Trophoblast cell (in vitro differentiated cells and primary cell): ENCODE results near the gene UVRAG.
"Not testable (repeated sequence)": the region's sequence is repeated elsewhere in the genome, so short reads cannot be mapped to it uniquely, and the experiment has no call there.

Source experiments
- DNase-seq, 2 donors: peaks; one replicate each; pipeline ENCODE4 v3.0.0-alpha.2; 2016
- H2AFZ ChIP-seq: 2 replicates; pipeline ENCODE4 v1.6.1; 2013; ENCODE audit warnings: low read length, moderate library complexity, mild to moderate bottlenecking; ENCODE audit not compliant: insufficient read depth, poor library complexity
- H2AK5ac ChIP-seq: 2 replicates; pipeline ENCODE4 v1.6.1; 2013; ENCODE audit warnings: mild to moderate bottlenecking, low read length
- H2BK120ac ChIP-seq: 2 replicates; pipeline ENCODE4 v1.6.1; 2013; ENCODE audit warnings: low read length, mild to moderate bottlenecking, moderate library complexity; ENCODE audit not compliant: insufficient read depth, poor library complexity
- H2BK12ac ChIP-seq: 2 replicates; pipeline ENCODE4 v1.6.1; 2013; ENCODE audit warnings: mild to moderate bottlenecking, low read length, moderate library complexity
- H2BK5ac ChIP-seq: 2 replicates; pipeline ENCODE4 v1.6.1; 2013; ENCODE audit warnings: low read length, low read depth, moderate library complexity, mild to moderate bottlenecking; ENCODE audit not compliant: poor library complexity
- H3K14ac ChIP-seq: 2 replicates; pipeline ENCODE4 v1.6.1; 2013; ENCODE audit warnings: mild to moderate bottlenecking, low read length
- H3K18ac ChIP-seq: 2 replicates; pipeline ENCODE4 v1.6.1; 2013; ENCODE audit warnings: mild to moderate bottlenecking, low read length
- H3K23ac ChIP-seq: 2 replicates; pipeline ENCODE4 v1.6.1; 2013; ENCODE audit warnings: low read length
- H3K27ac ChIP-seq: 2 replicates; pipeline ENCODE4 v1.5.1; 2013; ENCODE audit warnings: low read depth, mild to moderate bottlenecking, inconsistent platforms, low read length, moderate library complexity
- H3K27me3 ChIP-seq: 2 replicates; pipeline ENCODE4 v1.6.1; 2013; ENCODE audit warnings: inconsistent platforms, mild to moderate bottlenecking, low read length, moderate library complexity; ENCODE audit not compliant: insufficient read depth
- H3K36me3 ChIP-seq, 2 experiments: 1 replicate in 1 of 2; 2 replicates in 1 of 2; pipeline ENCODE4 v1.6.1; 2013; ENCODE audit warnings: low read length in 2 of 2, mild to moderate bottlenecking in 2 of 2, moderate library complexity in 1 of 2; ENCODE audit not compliant: insufficient read depth in 2 of 2, control insufficient read depth in 1 of 2
- H3K4ac ChIP-seq: 2 replicates; pipeline ENCODE4 v1.6.1; 2013; ENCODE audit warnings: low read depth, mild to moderate bottlenecking, low read length, moderate library complexity
- H3K4me1 ChIP-seq, 2 experiments: 1 replicate in 1 of 2; 2 replicates in 1 of 2; pipeline ENCODE4 v1.6.1; 2013; ENCODE audit warnings: low read length in 2 of 2, mild to moderate bottlenecking in 2 of 2, moderate library complexity in 1 of 2; ENCODE audit not compliant: insufficient read depth in 2 of 2, control insufficient read depth in 1 of 2
- H3K4me2 ChIP-seq: 2 replicates; pipeline ENCODE4 v1.6.1; 2013; ENCODE audit warnings: inconsistent platforms, mild to moderate bottlenecking, low read length, moderate library complexity
- H3K4me3 ChIP-seq: 2 replicates; pipeline ENCODE4 v1.5.1; 2013; ENCODE audit warnings: mild to moderate bottlenecking, low read depth, low read length, inconsistent platforms
- H3K79me1 ChIP-seq: one replicate; pipeline ENCODE4 v1.6.1; 2013; ENCODE audit warnings: low read length
- H3K79me2 ChIP-seq: 2 replicates; pipeline ENCODE4 v1.6.1; 2013; ENCODE audit warnings: low read length, mild to moderate bottlenecking; ENCODE audit not compliant: control insufficient read depth, insufficient read depth, poor library complexity
- H3K9ac ChIP-seq: 2 replicates; pipeline ENCODE4 v1.6.1; 2013; ENCODE audit warnings: mild to moderate bottlenecking, low read length
- H3K9me3 ChIP-seq: 2 replicates; pipeline ENCODE4 v1.6.1; 2013; ENCODE audit warnings: low read depth, mild to moderate bottlenecking, control low read depth, inconsistent platforms, low read length; ENCODE audit not compliant: insufficient read depth
- H4K12ac ChIP-seq: 2 replicates; pipeline ENCODE4 v1.6.1; 2013; ENCODE audit warnings: low read depth, mild to moderate bottlenecking, low read length, moderate library complexity
- H4K8ac ChIP-seq: 2 replicates; pipeline ENCODE4 v1.6.1; 2013; ENCODE audit warnings: low read depth, mild to moderate bottlenecking, low read length, moderate library complexity
- H4K91ac ChIP-seq: one replicate; pipeline ENCODE4 v1.6.1; 2013; ENCODE audit warnings: low read depth, mild to moderate bottlenecking, low read length, moderate library complexity
- WGBS: extraction: QIAGEN DNeasy Blood & Tissue Kit; methylation state at CpG from one replicate; pipeline ENCODE4 v1.1.7; 2013; ENCODE audit warnings: missing lambda C conversion rate; ENCODE audit not compliant: insufficient read length, insufficient coverage; ENCODE audit errors: extremely low coverage; 5-methylcytosine and 5-hydroxymethylcytosine counted together

UVRAG gene

DNA sequence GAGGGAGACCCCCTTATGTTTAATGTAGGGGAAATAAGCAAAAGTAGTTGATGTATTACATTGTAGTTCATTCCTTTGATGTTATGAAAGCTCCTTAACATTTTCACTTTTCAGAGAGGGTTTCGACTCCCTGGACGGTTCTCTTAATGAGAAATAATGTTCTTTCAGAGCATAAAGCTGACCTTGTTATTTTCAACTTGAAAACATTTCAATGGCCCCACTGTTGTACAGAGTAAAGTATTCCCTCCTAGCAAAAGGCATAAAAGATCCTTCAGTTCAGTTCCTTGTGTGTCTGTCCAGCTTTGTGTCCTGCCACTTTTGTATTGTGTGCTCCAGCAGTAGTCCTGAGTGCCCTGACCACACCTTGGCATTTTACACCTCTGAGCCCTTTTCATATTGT is 63.9 kb downstream of the UVRAG start:
- Histone ChIP-seq H3K79me1 (no peaks in the 10 kb centered on the region), H3K18ac (no peak overlapping the region), H4K91ac (no peak overlapping the region), H3K27ac (no peak overlapping the region), H3K14ac (no peak overlapping the region), H3K23ac (no peak overlapping the region), H3K9me3 (no peaks in the 10 kb centered on the region), H3K27me3 (no peaks in the 10 kb centered on the region), H3K79me2 (no peaks in the 10 kb centered on the region), H3K9ac (no peak overlapping the region), H3K36me3 (no peaks in the 10 kb centered on the region), H2AK5ac (no peak overlapping the region), H4K8ac (no peak overlapping the region), H3K4me1 (no peaks in the 10 kb centered on the region), H3K4ac (no peak overlapping the region), H3K4me3 (no peak overlapping the region), H2BK5ac (no peak overlapping the region), H2BK12ac (no peak overlapping the region), H2AFZ (no peak overlapping the region), H2BK120ac (no peak overlapping the region), H4K12ac (no peak overlapping the region), H3K4me2 (no peak overlapping the region)
- DNase-seq = no peak
- WGBS = no CpG with 5 or more reads among the region's 2 CpGs

DNA sequence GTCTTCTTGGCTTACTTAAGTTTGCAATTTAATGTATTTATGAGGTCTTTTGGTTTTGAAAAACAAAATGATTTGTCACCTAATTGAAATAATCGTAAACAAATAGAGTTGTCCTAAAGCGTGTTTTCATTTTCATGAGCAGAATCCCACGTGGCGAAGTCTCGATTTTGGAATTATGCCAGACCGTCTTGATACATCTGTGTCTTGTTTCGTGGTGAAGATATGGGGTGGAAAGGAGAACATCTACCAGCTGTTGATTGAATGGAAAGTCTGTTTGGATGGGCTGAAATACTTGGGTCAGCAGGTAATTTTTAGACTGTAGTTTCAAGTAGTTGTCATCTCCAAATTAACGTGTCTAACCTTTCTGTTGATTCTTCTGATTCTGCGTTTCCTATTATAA is 64.7 kb downstream of the UVRAG start:
- H3K4ac ChIP-seq = no peak overlapping the region
- DNase-seq = no peak
- H3K79me2 ChIP-seq = no peaks in the 10 kb centered on the region
- H2AK5ac ChIP-seq = no peak overlapping the region
- H2AFZ ChIP-seq = no peak overlapping the region
- H3K23ac ChIP-seq = no peak overlapping the region
- no peak overlapping the region for H4K91ac ChIP-seq
- H3K79me1 ChIP-seq = no peaks in the 10 kb centered on the region
- no peaks in the 10 kb centered on the region for H3K27me3 ChIP-seq
- H3K36me3 ChIP-seq = no peaks in the 10 kb centered on the region
- H3K4me2 ChIP-seq = no peak overlapping the region
- no CpG with 5 or more reads among the region's 9 CpGs for WGBS
- no peak overlapping the region for H3K9ac ChIP-seq
- no peak overlapping the region for H4K8ac ChIP-seq
- no peak overlapping the region for H3K4me3 ChIP-seq
- H3K14ac ChIP-seq = no peak overlapping the region
- no peak overlapping the region for H3K18ac ChIP-seq
- no peaks in the 10 kb centered on the region for H3K4me1 ChIP-seq
- H3K9me3 ChIP-seq = no peaks in the 10 kb centered on the region
- no peak overlapping the region for H2BK120ac ChIP-seq
- H2BK5ac ChIP-seq = no peak overlapping the region
- H3K27ac ChIP-seq = no peak overlapping the region
- H4K12ac ChIP-seq = no peak overlapping the region
- no peak overlapping the region for H2BK12ac ChIP-seq

DNA sequence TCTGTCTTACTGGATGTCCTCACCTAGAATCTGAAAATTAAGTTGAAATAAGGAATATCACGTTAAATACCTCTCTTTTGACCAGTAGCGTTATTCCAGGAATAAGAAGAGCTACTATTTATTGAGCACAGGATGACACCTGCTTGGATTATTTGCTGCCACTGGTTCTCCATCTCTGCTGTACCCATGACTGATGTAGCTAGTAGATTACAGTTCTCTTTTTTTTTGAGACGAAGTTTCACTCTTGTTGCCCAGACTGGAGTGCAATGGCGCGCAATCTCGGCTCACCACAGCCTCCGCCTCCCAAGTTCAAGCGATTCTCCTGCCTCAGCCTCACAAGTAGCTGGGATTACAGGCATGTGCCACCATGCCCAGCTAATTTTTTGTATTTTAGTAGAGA is 65.3 kb downstream of the UVRAG start:
- not testable (repeated sequence) for H2AK5ac ChIP-seq, H3K9ac ChIP-seq, H3K27ac ChIP-seq, H3K4ac ChIP-seq, H2AFZ ChIP-seq, H3K4me2 ChIP-seq, H4K8ac ChIP-seq, H3K4me1 ChIP-seq, H3K9me3 ChIP-seq, H3K27me3 ChIP-seq, H4K91ac ChIP-seq, H3K79me2 ChIP-seq, H2BK5ac ChIP-seq, H2BK12ac ChIP-seq, H2BK120ac ChIP-seq, H3K18ac ChIP-seq, DNase-seq, H4K12ac ChIP-seq, H3K14ac ChIP-seq, H3K79me1 ChIP-seq, H3K4me3 ChIP-seq, H3K23ac ChIP-seq, H3K36me3 ChIP-seq
- WGBS = no CpG with 5 or more reads among the region's 8 CpGs

DNA sequence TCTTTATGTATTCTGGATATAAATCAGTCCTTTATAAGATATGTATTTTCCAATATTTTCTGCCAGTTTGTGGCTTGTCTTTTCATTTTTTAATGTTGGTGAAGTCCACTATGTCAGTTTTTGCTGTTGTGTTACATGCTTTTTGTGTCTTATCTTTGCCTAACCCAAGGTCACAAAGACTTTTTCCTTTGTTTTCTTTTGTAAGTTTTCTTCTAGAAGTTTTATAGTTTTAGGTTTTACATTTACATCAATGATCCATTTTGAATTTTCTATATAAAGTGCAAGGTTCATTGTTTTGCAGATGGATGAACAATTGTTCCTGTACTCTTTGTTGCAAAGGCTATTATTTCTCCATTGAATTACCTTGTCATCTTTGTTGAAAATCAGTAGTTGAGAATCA is 69.3 kb downstream of the UVRAG start:
- no peak overlapping the region for H3K9ac ChIP-seq
- no peak overlapping the region for H4K91ac ChIP-seq
- H3K23ac ChIP-seq = no peak overlapping the region
- no peak overlapping the region for H2BK120ac ChIP-seq
- no peak overlapping the region for H4K8ac ChIP-seq
- H3K79me1 ChIP-seq = no peaks in the 10 kb centered on the region
- DNase-seq = no peak
- no peak overlapping the region for H2AFZ ChIP-seq
- H3K36me3 ChIP-seq = no peaks in the 10 kb centered on the region
- no peak overlapping the region for H3K4me3 ChIP-seq
- no peak overlapping the region for H3K18ac ChIP-seq
- H3K4me1 ChIP-seq = no peaks in the 10 kb centered on the region
- H2BK12ac ChIP-seq = no peak overlapping the region
- H2BK5ac ChIP-seq = no peak overlapping the region
- H2AK5ac ChIP-seq = no peak overlapping the region
- no peaks in the 10 kb centered on the region for H3K27me3 ChIP-seq
- no peaks in the 10 kb centered on the region for H3K9me3 ChIP-seq
- no peaks in the 10 kb centered on the region for H3K79me2 ChIP-seq
- no peak overlapping the region for H3K14ac ChIP-seq
- H3K27ac ChIP-seq = no peak overlapping the region
- H4K12ac ChIP-seq = no peak overlapping the region
- H3K4me2 ChIP-seq = no peak overlapping the region
- no peak overlapping the region for H3K4ac ChIP-seq

DNA sequence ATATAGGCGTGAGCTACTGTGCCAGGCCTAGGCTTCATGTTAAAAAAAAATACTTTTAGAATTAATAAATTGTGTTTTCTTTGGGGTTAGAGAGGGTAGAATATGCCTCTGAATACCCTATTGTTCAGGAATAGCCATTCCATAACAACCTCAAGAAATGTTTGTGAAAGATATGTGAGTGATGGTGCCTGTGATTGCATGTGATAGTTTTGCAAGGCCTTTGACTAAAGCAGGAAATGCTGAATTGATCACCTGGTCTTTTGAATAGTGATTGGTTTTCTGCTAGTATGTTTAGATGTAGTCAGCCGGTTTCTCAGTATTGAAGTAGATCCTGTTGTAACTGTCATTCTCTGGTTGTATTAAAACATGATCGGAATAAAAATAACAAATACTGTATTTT is 73.4 kb downstream of the UVRAG start:
- Histone ChIP-seq H2BK120ac (no peak overlapping the region), H3K4me2 (no peak overlapping the region), H2BK12ac (no peak overlapping the region), H3K9me3 (no peaks in the 10 kb centered on the region), H2AK5ac (no peak overlapping the region), H3K4me3 (no peak overlapping the region), H4K8ac (no peak overlapping the region), H3K79me2 (no peaks in the 10 kb centered on the region), H3K27me3 (no peaks in the 10 kb centered on the region), H3K14ac (no peak overlapping the region), H4K91ac (no peak overlapping the region), H2AFZ (no peak overlapping the region), H3K36me3 (no peaks in the 10 kb centered on the region), H3K9ac (no peak overlapping the region), H3K79me1 (no peaks in the 10 kb centered on the region), H3K4me1 (no peaks in the 10 kb centered on the region), H3K4ac (no peak overlapping the region), H3K18ac (no peak overlapping the region), H3K23ac (no peak overlapping the region), H4K12ac (no peak overlapping the region), H3K27ac (no peak overlapping the region), H2BK5ac (no peak overlapping the region)
- no CpG with 5 or more reads among the region's 3 CpGs for WGBS
- no peak for DNase-seq
